K562 (cell line): Measurements from ENCODE around the gene PTK6. TPM values are rescaled to one million over a fixed set of nuclear protein-coding genes. Genes with fewer than 3 reads are reported as not detected.

Experiments used
- ATAC-seq: fragments of 200-7000 bp; cut with Tn5 transposase; 3 replicates; pipeline ENCODE4 v1.9.1; 2020; ENCODE audit warnings: moderate library complexity
- BruUV-seq: library from RNA; stranded (reverse); fragments of 400-500 nt; replicated peaks from 2 replicates; lab custom pipeline; 2021; lab: Mats Ljungman, UMichigan
- CTCF ChIA-PET: fragments of 300-600 bp; formaldehyde crosslinking; extraction: SDS; loops from one replicate; lab custom pipeline; 2021; ENCODE audit warnings: low intra/inter-chr PET ratio; lab: Yijun Ruan, JAX
- POLR2A ChIA-PET: fragments of 300-600, 350-650 bp; sonication (Branson Sonifier 250); formaldehyde crosslinking; extraction: SDS; loops from one replicate; lab custom pipeline; 2021; ENCODE audit warnings: antibody characterized with exemption, inconsistent platforms; lab: Yijun Ruan, JAX
- DNase-seq, 4 experiments: peaks; one replicate each; pipeline versions ENCODE4 v3.0.0 to v3.0.0-alpha.2; 2011 to 2018; ENCODE audit warnings: low spot score in 3 of 4, mixed read lengths in 3 of 4; ENCODE audit errors: extremely low read depth in 1 of 4
- FAIRE-seq: peaks from 2 replicates; lab custom pipeline; 2011; peaks lifted over from hg19 to GRCh38; lab: Jason Lieb, UNC
- H2AFZ ChIP-seq: 2 replicates; pipeline ENCODE4 v1.6.0; 2011; ENCODE audit warnings: low read depth, low read length, control low read depth, inconsistent platforms
- H3K27ac ChIP-seq: fragments of 200-600 bp; 3 replicates; pipeline ENCODE4 v1.8.0; 2011; ENCODE audit warnings: low read depth, mild to moderate bottlenecking, control low read depth, inconsistent platforms, low read length, moderate library complexity, mixed read lengths; ENCODE audit errors: extremely low read depth
- H3K27me3 ChIP-seq, 2 experiments: fragments of 300-600 bp in 1 of 2; 2 replicates in 1 of 2; 3 replicates in 1 of 2; pipeline versions ENCODE4 v1.6.0 to v1.8.0; 2011; ENCODE audit warnings: inconsistent platforms in 2 of 2, low read length in 2 of 2, mild to moderate bottlenecking in 1 of 2, mixed read lengths in 1 of 2, moderate library complexity in 1 of 2; ENCODE audit not compliant: control insufficient read depth in 2 of 2, insufficient read depth in 2 of 2
- H3K36me3 ChIP-seq: fragments of 300-600 bp; 3 replicates; pipeline ENCODE4 v1.8.0; 2011; ENCODE audit warnings: mild to moderate bottlenecking, low read length, inconsistent platforms; ENCODE audit not compliant: control insufficient read depth, insufficient read depth
- H3K4me1 ChIP-seq, 2 experiments: fragments of 200-600 bp in 1 of 2; replicated peaks in 1 of 2; 2 replicates in 1 of 2; 3 replicates in 1 of 2; pipeline versions ENCODE4 v1.5.1 to v1.8.0; 2011; ENCODE audit warnings: inconsistent platforms in 2 of 2, low read length in 2 of 2, mild to moderate bottlenecking in 1 of 2, mixed read lengths in 1 of 2, moderate library complexity in 1 of 2; ENCODE audit not compliant: control insufficient read depth in 2 of 2, insufficient read depth in 2 of 2
- H3K4me2 ChIP-seq: 2 replicates; pipeline ENCODE4 v1.6.1; 2011; ENCODE audit warnings: low read length, control low read depth, inconsistent platforms, mixed read lengths; ENCODE audit not compliant: insufficient read depth
- H3K4me3 ChIP-seq: fragments of 200-600 bp; sonication (generic), shearing (Covaris generic); 2 replicates; pipeline ENCODE4 v1.5.1; 2016; ENCODE audit warnings: control low read depth, inconsistent platforms
- H3K79me2 ChIP-seq: fragments of 200-600 bp; 3 replicates; pipeline ENCODE4 v1.8.0; 2011; ENCODE audit warnings: low read length, inconsistent platforms; ENCODE audit not compliant: control insufficient read depth, insufficient read depth
- H3K9ac ChIP-seq, 2 experiments: 2 replicates each; pipeline versions ENCODE4 v1.6.0 to v1.6.1; 2011; ENCODE audit warnings: low read depth in 2 of 2, low read length in 2 of 2, control low read depth in 1 of 2, inconsistent platforms in 1 of 2, mild to moderate bottlenecking in 1 of 2, mixed read lengths in 1 of 2; ENCODE audit not compliant: insufficient read depth in 1 of 2
- H3K9me1 ChIP-seq: one replicate; pipeline ENCODE4 v1.6.0; 2011; ENCODE audit warnings: inconsistent platforms, mild to moderate bottlenecking, low read length, moderate library complexity; ENCODE audit not compliant: control insufficient read depth, insufficient read depth
- H3K9me3 ChIP-seq: replicated peaks from 2 replicates; pipeline ENCODE4 v1.5.1; 2011; ENCODE audit warnings: low read depth, low read length, inconsistent platforms; ENCODE audit not compliant: control insufficient read depth, insufficient read depth
- H4K20me1 ChIP-seq: replicated peaks from 2 replicates; pipeline ENCODE4 v1.6.1; 2011; ENCODE audit warnings: low read length, inconsistent platforms, mixed read lengths; ENCODE audit not compliant: control insufficient read depth, insufficient read depth
- CXXC5 ChIP-seq: fragments of 250-450 bp; sonication (Bioruptor Pico); IDR thresholded peaks from 2 replicates; pipeline ENCODE4 v1.8.0; 2022; ENCODE audit warnings: inconsistent platforms, mild to moderate bottlenecking, moderate library complexity
- ELF4 ChIP-seq: fragments of 450-650 bp; formaldehyde crosslinking; IDR thresholded peaks from 2 replicates; pipeline ENCODE4 v1.4.0; 2022; ENCODE audit warnings: missing genetic modification characterization
- ESRRA ChIP-seq: fragments of 450-650 bp; IDR thresholded peaks from 2 replicates; pipeline ENCODE4 v1.6.1; 2014; ENCODE audit warnings: low read depth, mild to moderate bottlenecking, moderate library complexity, borderline replicate concordance
- FOXA3 ChIP-seq, 2 experiments: fragments of 450-650 bp in 1 of 2; sonication (generic) in 1 of 2; formaldehyde crosslinking; IDR thresholded peaks in 1 of 2; conservative IDR thresholded peaks in 1 of 2; 2 replicates each; pipeline versions ENCODE4 v1.4.0 to v1.8.0; 2020 to 2022; ENCODE audit warnings: mild to moderate bottlenecking in 2 of 2, missing genetic modification reagents in 1 of 2
- HOXB6 ChIP-seq: fragments of 250-450 bp; sonication (Bioruptor Pico); IDR thresholded peaks from 2 replicates; pipeline ENCODE4 v1.5.1; 2022; ENCODE audit warnings: mild to moderate bottlenecking, borderline replicate concordance
- JUND ChIP-seq, 2 experiments: IDR thresholded peaks; 2 replicates in 1 of 2; 3 replicates in 1 of 2; pipeline ENCODE4 v1.6.1; 2011; ENCODE audit warnings: borderline replicate concordance in 2 of 2, low read depth in 2 of 2, low read length in 2 of 2, improper control_type of control experiment in 1 of 2, missing biosample characterization in 1 of 2, missing genetic modification characterization in 1 of 2, missing genetic modification reagents in 1 of 2
- MYC ChIP-seq, 2 experiments: fragments of 250-450 bp in 1 of 2; sonication (Bioruptor Pico) in 1 of 2; IDR thresholded peaks; 2 replicates each; pipeline versions ENCODE4 v1.5.1 to v1.6.1; 2012 to 2021; ENCODE audit warnings: low read depth in 2 of 2, borderline replicate concordance in 1 of 2, improper control_type of control experiment in 1 of 2, low read length in 1 of 2, mild to moderate bottlenecking in 1 of 2, moderate library complexity in 1 of 2
- PHF8 ChIP-seq: fragments of 200-600 bp; sonication (generic); IDR thresholded peaks from 2 replicates; pipeline ENCODE4 v1.6.1; 2012; ENCODE audit warnings: mixed run types, mild to moderate bottlenecking, inconsistent platforms, low read length, moderate library complexity, borderline replicate concordance
- POLR2AphosphoS5 ChIP-seq: IDR thresholded peaks from 2 replicates; pipeline ENCODE4 v1.6.1; 2011; ENCODE audit warnings: mild to moderate bottlenecking, low read depth, low read length, moderate library complexity; ENCODE audit not compliant: control insufficient read depth, insufficient read depth
- RBM25 ChIP-seq: fragments of 200-400 bp; formaldehyde crosslinking; IDR thresholded peaks from 2 replicates; pipeline ENCODE4 v1.6.1; 2018; ENCODE audit warnings: low read length, low read depth, moderate library complexity; ENCODE audit not compliant: severe bottlenecking
- TAF1 ChIP-seq: IDR thresholded peaks from 2 replicates; pipeline ENCODE4 v1.6.1; 2011; ENCODE audit warnings: mild to moderate bottlenecking, low read length, moderate library complexity; ENCODE audit not compliant: insufficient read depth, control insufficient read depth, severe bottlenecking; ENCODE audit errors: extremely low read depth
- ZBTB7A ChIP-seq: IDR thresholded peaks from 2 replicates; pipeline ENCODE4 v1.6.1; 2011; ENCODE audit warnings: low read depth, mild to moderate bottlenecking, low read length, moderate library complexity, borderline replicate concordance; ENCODE audit not compliant: control insufficient read depth
- ZC3H4 ChIP-seq: sonication (generic); formaldehyde crosslinking; IDR thresholded peaks from 2 replicates; pipeline ENCODE4 v1.9.0; 2021; ENCODE audit warnings: missing genetic modification reagents, borderline replicate concordance
- WGBS: fragments of 100-300 bp; shearing (Covaris generic); methylation state at CpG from one replicate; pipeline ENCODE4 v1.1.6; 2016; ENCODE audit warnings: low coverage, mixed read lengths; ENCODE audit not compliant: insufficient coverage; ENCODE audit errors: missing lambda C conversion rate; 5-methylcytosine and 5-hydroxymethylcytosine counted together
- in situ Hi-C: fragments of 300-500 bp; cut with MboI; formaldehyde crosslinking; loops from 4 replicates; pipeline ENCODE4 v1.15.0; 2018; ENCODE audit warnings: inconsistent platforms, mixed read lengths
- intact Hi-C: fragments of 100-400 bp; cut with micrococcal nuclease; formaldehyde crosslinking; loops from 2 replicates; pipeline ENCODE4 v1.14.2; 2022
- polyA plus RNA-seq, 8 experiments: library from polyadenylated mRNA; depleted of rRNA in 4 of 8; stranded (reverse) in 5 of 8; unstranded in 3 of 8; fragments of >200 nt; fragmentation: Nextera tagmentation in 2 of 8; fragmentation: Illumina TruSeq in 1 of 8; extraction: Ambion mirVana in 2 of 8; extraction: Trizol in 1 of 8; gene quantifications; 2 replicates each; pipeline versions ENCODE4 v1.2.1 to v1.2.3, GENCODE V29; 2011 to 2014; ENCODE audit warnings: inconsistent platforms in 1 of 8, missing spikeins in 1 of 8
- total RNA-seq, 7 experiments: library from RNA; depleted of rRNA in 6 of 7; stranded (reverse); fragments of >200 nt in 6 of 7; fragmentation: Illumina TruSeq in 2 of 7; extraction: Trizol in 2 of 7; gene quantifications; 2 replicates each; pipeline versions ENCODE4 v1.2.1 to v1.2.3, GENCODE V29; 2011 to 2021; ENCODE audit warnings: low replicate concordance in 1 of 7
- TF ChIP-seq, protein P1 (sequence below): sonication (generic); formaldehyde crosslinking; IDR thresholded peaks from 2 replicates; pipeline ENCODE4 v1.8.0; 2022; ENCODE audit warnings: missing genetic modification reagents, mild to moderate bottlenecking, moderate library complexity, borderline replicate concordance
- TF ChIP-seq, protein P2 (sequence below): fragments of 200-800 bp; sonication (Bioruptor generic); IDR thresholded peaks from 2 replicates; pipeline ENCODE4 v1.6.1; 2017; ENCODE audit warnings: missing genetic modification characterization, missing compliant biosample characterization

PTK6 gene
- total and polyA plus RNA-seq, 9 of the 15 experiments (the other 6 are each of a cell fraction or from before 2014, with no cell fraction given), result 0.07 TPM; not detected in 8

DNA sequence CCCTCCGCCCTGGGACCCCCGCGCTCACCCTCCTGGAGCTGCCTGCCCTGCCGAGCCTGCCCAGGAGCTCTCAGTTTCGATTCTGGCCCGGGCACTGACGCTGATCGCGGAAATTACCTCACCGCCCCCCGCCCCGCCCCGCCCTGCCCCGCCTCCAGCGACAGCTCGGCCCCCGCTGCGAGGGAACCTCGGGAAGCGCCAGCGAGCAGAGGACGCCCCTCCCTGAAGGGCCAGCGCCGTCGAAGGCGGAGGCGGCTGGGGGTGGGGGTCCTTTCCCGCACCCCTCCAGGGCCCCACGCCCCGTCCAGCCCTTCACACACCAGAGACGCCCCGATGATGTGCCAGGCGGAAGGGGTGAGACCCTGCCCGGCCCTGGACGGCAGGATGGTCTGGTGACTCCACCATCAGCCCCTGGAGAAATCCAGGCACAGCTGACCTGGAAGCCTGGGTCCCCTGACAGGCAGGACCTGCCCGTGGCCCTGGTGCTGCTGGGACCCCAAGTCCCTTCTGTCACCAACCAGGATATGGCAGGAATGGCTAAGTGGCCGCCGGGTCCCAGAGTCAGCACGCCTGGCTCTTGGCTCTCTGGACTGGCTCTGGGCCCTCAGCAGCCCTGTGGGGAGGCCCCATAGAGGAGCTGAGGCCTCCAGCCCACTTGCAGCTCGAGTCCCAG is 37.1 kb upstream of the PTK6 start, which contains the start of gene HELZ2:
TSS of gene HELZ2 (minus strand) at position 84 of the 673 bp plus-strand sequence. CDS start 1,854 bp downstream, outside the sequence.
- intact Hi-C loops (no loop called here), in situ Hi-C loops (no loop called here)
- H3K4me3 ChIP-seq, result peak within 1 kb of the TSS; percentile 58
- peaks cover 3% of the 10 kb centered on the region; the same call in 1 of the 2 replicates for H4K20me1 ChIP-seq
- no TSS peak for BruUV-seq
- DNase-seq (peak; percentile 77 to 88 (median 85)), ATAC-seq (peak; percentile 87), FAIRE-seq (no peak)
- no peaks in the 10 kb centered on the region for H3K27me3 ChIP-seq
- ChIA-PET POLR2A (interaction anchor here (0.6 kb wide), 1 partner anchor 53 kb away, joined by 3 read pairs; the partner anchor contains the start of gene GMEB2), CTCF (no interaction called here)
- peaks cover 3% of the 10 kb centered on the region for H3K9me1 ChIP-seq
- peak within 1 kb of the TSS; percentile 64 to 95 for H3K9ac ChIP-seq
- peak within 1 kb of the TSS; percentile 81 for H3K4me2 ChIP-seq
- peaks cover 7 to 64% of the 10 kb centered on the region in 2 experiments for H3K4me1 ChIP-seq
- peak within 1 kb of the TSS; percentile 93 for H2AFZ ChIP-seq
- WGBS, result 8% methylated on average over 13 of the region's 40 CpGs
- no peaks in the 10 kb centered on the region for H3K9me3 ChIP-seq
- H3K79me2 ChIP-seq, result no peaks in the 10 kb centered on the region
- peak within 1 kb of the TSS; percentile 67 for H3K27ac ChIP-seq
- no peaks in the 10 kb centered on the region for H3K36me3 ChIP-seq
- TF ChIP-seq JUND (IDR thresholded peaks at IDR 0.05; ENCODE audit: borderline replicate concordance, low read depth, low read length) (peak; percentile 35; the same call in 1 of the 2 replicates), JUND (tag; IDR thresholded peaks at IDR 0.05; ENCODE audit: borderline replicate concordance, low read depth, low read length) (no peak), ESRRA (no peak), PHF8 (peak; percentile 36; the same call in 1 of the 2 replicates), FOXA3 (CRISPR knock-in tag; conservative IDR thresholded peaks at IDR 0.05 in 1 of 2, IDR thresholded peaks at IDR 0.05 in 1 of 2) (peak in 1 of 2 experiments; percentile 45; a peak in 1 of 4 replicates), ELF4 (CRISPR knock-in tag) (no peak), ZC3H4 (0 out of 2 replicates have a peak, but pooled peaks have one; percentile 52), RBM25 (no peak), POLR2AphosphoS5 (0 out of 2 replicates have a peak, but pooled peaks have one; percentile 39), CXXC5 (0 out of 2 replicates have a peak, but pooled peaks have one; percentile 20), ZBTB7A (peak; percentile 71; the same call in 1 of the 2 replicates), TAF1 (peak; percentile 65), HOXB6 (CRISPR knock-in tag) (no peak), MYC (IDR thresholded peaks at IDR 0.05; ENCODE audit: low read depth, low read length) (no peak), MYC (CRISPR knock-in tag; IDR thresholded peaks at IDR 0.05; ENCODE audit: borderline replicate concordance, low read depth) (peak; percentile 51; the same call in 1 of the 2 replicates)
- TF ChIP-seq, protein P1, sequence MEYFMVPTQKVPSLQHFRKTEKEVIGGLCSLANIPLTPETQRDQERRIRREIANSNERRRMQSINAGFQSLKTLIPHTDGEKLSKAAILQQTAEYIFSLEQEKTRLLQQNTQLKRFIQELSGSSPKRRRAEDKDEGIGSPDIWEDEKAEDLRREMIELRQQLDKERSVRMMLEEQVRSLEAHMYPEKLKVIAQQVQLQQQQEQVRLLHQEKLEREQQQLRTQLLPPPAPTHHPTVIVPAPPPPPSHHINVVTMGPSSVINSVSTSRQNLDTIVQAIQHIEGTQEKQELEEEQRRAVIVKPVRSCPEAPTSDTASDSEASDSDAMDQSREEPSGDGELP (CRISPR knock-in tag), result peak; percentile 47; the same call in 1 of the 2 replicates
- TF ChIP-seq, protein P2, sequence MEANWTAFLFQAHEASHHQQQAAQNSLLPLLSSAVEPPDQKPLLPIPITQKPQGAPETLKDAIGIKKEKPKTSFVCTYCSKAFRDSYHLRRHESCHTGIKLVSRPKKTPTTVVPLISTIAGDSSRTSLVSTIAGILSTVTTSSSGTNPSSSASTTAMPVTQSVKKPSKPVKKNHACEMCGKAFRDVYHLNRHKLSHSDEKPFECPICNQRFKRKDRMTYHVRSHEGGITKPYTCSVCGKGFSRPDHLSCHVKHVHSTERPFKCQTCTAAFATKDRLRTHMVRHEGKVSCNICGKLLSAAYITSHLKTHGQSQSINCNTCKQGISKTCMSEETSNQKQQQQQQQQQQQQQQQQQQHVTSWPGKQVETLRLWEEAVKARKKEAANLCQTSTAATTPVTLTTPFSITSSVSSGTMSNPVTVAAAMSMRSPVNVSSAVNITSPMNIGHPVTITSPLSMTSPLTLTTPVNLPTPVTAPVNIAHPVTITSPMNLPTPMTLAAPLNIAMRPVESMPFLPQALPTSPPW, result peak; percentile 93
